ENCODE data around the gene CATSPERZ. TPM values are rescaled to one million over a fixed set of nuclear protein-coding genes. Genes with fewer than 3 reads are reported as not detected.
A peak's percentile ranks its signal among the peaks of the same experiment; 100 is the strongest.

The CATSPERZ gene
- total and polyA plus RNA-seq, 2 donors from 2014 or later: not detected

DNA sequence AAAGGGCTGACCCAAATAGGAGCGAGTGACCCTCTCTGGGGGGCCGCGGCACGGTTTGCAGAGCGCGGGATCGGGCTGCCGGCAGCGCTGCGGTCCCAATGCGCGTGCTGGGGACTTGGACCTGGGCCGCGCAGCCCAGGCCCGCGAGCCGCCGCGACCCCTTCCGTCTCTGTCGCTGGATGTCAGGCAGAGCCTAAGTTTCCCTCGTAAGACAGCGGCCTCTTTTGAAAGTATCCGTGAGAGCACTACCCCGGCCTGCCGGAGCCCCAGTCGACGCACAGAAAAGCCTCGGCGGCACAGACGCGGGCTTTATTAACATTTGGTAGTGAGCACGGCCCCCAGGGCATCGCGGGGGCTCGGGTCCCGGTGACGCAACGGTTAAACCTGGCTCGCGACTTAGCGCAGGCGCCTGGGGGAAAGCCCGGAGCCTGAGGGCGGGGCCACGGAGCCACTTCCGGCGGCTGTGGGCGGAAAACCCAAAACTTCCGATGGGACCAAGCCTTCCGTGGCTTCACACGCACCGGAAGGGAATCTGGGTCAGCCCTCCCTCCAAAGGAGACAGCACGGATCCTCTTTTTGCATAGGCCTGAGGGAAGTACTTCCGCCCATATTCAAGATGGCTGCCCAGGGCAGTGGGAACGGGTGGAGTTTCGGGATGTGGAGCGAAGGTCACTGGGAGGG lies 30.5 kb upstream of the CATSPERZ start:
- peaks cover 0 to 4% (median 0%) of the 10 kb centered on the region in 3 donors for H3K36me3 ChIP-seq (ENCODE audit: control insufficient read depth in 2 of 3, insufficient read depth in 3 of 3, low read length in 3 of 3)
- H3K9ac ChIP-seq (ENCODE audit: low read length in 3 of 3): peak overlapping the region; percentile 62 to 97 (median 90)
- H3K4me1 ChIP-seq (ENCODE audit: control insufficient read depth in 2 of 3, insufficient read depth in 2 of 3, low read depth in 1 of 3, low read length in 3 of 3): peaks cover 0 to 18% (median 9%) of the 10 kb centered on the region in 3 donors
- TF ChIP-seq, protein P1, sequence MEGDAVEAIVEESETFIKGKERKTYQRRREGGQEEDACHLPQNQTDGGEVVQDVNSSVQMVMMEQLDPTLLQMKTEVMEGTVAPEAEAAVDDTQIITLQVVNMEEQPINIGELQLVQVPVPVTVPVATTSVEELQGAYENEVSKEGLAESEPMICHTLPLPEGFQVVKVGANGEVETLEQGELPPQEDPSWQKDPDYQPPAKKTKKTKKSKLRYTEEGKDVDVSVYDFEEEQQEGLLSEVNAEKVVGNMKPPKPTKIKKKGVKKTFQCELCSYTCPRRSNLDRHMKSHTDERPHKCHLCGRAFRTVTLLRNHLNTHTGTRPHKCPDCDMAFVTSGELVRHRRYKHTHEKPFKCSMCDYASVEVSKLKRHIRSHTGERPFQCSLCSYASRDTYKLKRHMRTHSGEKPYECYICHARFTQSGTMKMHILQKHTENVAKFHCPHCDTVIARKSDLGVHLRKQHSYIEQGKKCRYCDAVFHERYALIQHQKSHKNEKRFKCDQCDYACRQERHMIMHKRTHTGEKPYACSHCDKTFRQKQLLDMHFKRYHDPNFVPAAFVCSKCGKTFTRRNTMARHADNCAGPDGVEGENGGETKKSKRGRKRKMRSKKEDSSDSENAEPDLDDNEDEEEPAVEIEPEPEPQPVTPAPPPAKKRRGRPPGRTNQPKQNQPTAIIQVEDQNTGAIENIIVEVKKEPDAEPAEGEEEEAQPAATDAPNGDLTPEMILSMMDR (IDR thresholded peaks at IDR 0.05; ENCODE audit: borderline replicate concordance, extremely low read depth, insufficient read depth): no peak
- intact Hi-C loops (cut with DNase I): no loop called here
- H3K27me3 ChIP-seq (ENCODE audit: control insufficient read depth, insufficient read depth, low read length): no peaks in the 10 kb centered on the region
- FAIRE-seq: peak; percentile 93
- peak overlapping the region; percentile 80 to 100 (median 94) for H3K4me3 ChIP-seq (ENCODE audit: low read length in 3 of 3)
- DNase-seq: peak; percentile 99 to 100 (median 99)
- H3K9me3 ChIP-seq (ENCODE audit: control insufficient read depth in 2 of 3, insufficient read depth in 1 of 3, low read length in 3 of 3): no peaks in the 10 kb centered on the region
- H3K27ac ChIP-seq (ENCODE audit: low read depth in 2 of 2, low read length in 2 of 2): peak overlapping the region; percentile 94 to 99

DNA sequence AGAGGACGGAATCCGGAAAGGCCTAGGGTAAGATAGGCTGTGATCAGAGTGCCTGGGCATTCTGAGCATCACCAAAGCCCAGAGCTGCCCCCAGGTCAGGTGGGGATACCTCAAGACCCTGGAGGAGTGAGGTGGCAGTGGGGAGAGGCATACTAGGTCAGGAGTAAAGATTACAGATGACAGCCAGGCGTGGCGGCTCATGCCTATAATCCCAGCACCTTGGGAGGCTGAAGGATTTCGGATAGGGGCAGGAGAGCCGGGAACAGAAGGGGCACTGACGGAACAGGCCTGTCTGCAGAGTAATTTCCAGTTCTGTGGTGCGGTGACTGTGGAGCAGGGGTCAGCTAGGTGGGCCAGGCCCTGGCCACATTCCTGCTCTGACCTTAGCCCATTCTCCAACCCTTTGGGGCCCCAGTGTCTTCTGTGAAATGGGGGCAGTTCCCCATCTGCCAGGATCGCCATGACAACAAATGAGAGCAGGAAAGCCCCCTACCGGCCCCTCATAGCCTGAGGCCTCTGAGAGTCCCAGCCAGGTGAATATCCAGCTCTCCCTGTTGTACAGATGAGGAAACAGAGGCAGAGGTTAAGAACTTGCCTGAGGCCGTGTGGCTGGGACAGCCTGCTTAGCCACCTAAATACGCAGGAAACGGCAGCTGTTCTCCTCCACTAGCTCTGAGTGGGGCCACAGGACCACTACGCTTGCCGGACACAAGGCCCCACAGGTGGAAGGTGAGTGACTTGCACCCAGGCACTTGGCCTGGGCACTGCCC lies 24.9 kb upstream of the CATSPERZ start:
- no peaks in the 10 kb centered on the region for H3K9me3 ChIP-seq (ENCODE audit: control insufficient read depth in 2 of 3, insufficient read depth in 1 of 3, low read length in 3 of 3)
- FAIRE-seq (no peak), DNase-seq (no peak)
- H3K9ac ChIP-seq (ENCODE audit: low read length in 3 of 3): no peak overlapping the region
- H3K4me3 ChIP-seq (ENCODE audit: low read length in 3 of 3): no peak overlapping the region
- intact Hi-C loops (cut with DNase I): no loop called here
- peaks cover 0 to 4% (median 2%) of the 10 kb centered on the region in 3 donors for H3K36me3 ChIP-seq (ENCODE audit: control insufficient read depth in 2 of 3, insufficient read depth in 3 of 3, low read length in 3 of 3)
- H3K4me1 ChIP-seq (ENCODE audit: control insufficient read depth in 2 of 3, insufficient read depth in 2 of 3, low read depth in 1 of 3, low read length in 3 of 3): peaks cover 0 to 4% (median 0%) of the 10 kb centered on the region in 3 donors
- H3K27me3 ChIP-seq (ENCODE audit: control insufficient read depth, insufficient read depth, low read length): no peaks in the 10 kb centered on the region
- TF ChIP-seq, protein P1 (IDR thresholded peaks at IDR 0.05; ENCODE audit: borderline replicate concordance, extremely low read depth, insufficient read depth): no peak
- no peak overlapping the region for H3K27ac ChIP-seq (ENCODE audit: low read depth in 2 of 2, low read length in 2 of 2)

DNA sequence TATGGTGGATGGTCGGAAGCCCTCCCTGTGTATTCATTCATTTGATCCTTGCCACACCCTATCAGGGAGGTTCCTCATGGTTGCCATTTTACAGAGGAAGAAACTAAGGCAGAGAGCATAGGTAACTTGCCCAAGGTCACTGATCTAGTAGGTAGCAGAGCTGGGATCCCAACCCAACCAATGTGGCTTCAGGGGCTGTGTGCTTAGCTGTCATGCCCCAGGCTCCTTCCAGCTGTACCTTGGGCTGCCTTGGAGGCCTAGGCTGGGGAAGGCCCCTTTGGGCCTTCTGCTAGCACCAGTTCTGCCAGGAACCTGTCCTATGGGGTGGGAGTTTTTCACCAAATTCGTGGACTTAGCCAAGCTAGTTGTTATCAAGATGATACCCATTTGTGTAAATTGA lies 24.3 kb upstream of the CATSPERZ start:
- H3K27ac ChIP-seq (ENCODE audit: low read depth in 2 of 2, low read length in 2 of 2): no peak overlapping the region
- H3K27me3 ChIP-seq (ENCODE audit: control insufficient read depth, insufficient read depth, low read length): no peaks in the 10 kb centered on the region
- no peaks in the 10 kb centered on the region for H3K9me3 ChIP-seq (ENCODE audit: control insufficient read depth in 2 of 3, insufficient read depth in 1 of 3, low read length in 3 of 3)
- H3K9ac ChIP-seq (ENCODE audit: low read length in 3 of 3): no peak overlapping the region
- H3K4me3 ChIP-seq (ENCODE audit: low read length in 3 of 3): no peak overlapping the region
- intact Hi-C loops (cut with DNase I): no loop called here
- peaks cover 0 to 4% (median 0%) of the 10 kb centered on the region in 3 donors for H3K4me1 ChIP-seq (ENCODE audit: control insufficient read depth in 2 of 3, insufficient read depth in 2 of 3, low read depth in 1 of 3, low read length in 3 of 3)
- peaks cover 0 to 4% (median 2%) of the 10 kb centered on the region in 3 donors for H3K36me3 ChIP-seq (ENCODE audit: control insufficient read depth in 2 of 3, insufficient read depth in 3 of 3, low read length in 3 of 3)
- no peak for FAIRE-seq
- no peak for DNase-seq
- TF ChIP-seq, protein P1 (IDR thresholded peaks at IDR 0.05; ENCODE audit: borderline replicate concordance, extremely low read depth, insufficient read depth): no peak

Measured in kidney (tissue), 14 donors.